Astrocyte of the spinal cord (primary cell): ENCODE results near the gene GIMAP6.

Source experiments
- DNase-seq: peaks from one replicate; pipeline ENCODE4 v3.0.0; 2011; ENCODE audit warnings: low read depth, low spot score
- H3K4me3 ChIP-seq: 2 replicates; pipeline ENCODE4 v1.5.1; 2011; ENCODE audit warnings: low read depth, mild to moderate bottlenecking, low read length, moderate library complexity
- CTCF ChIP-seq: IDR thresholded peaks from 2 replicates; pipeline ENCODE4 v1.5.1; 2012; ENCODE audit warnings: low read depth, mild to moderate bottlenecking, low read length, inconsistent platforms
- in situ Hi-C: cut with HindIII; loops from 2 replicates; pipeline ENCODE4 v1.10.0; 2017; ENCODE audit warnings: low sequenced_read_pairs

GIMAP6 gene

GRCh38 chr7:150656047-150656446 is 23.9 kb upstream of the GIMAP6 start:
- no peak overlapping the region for H3K4me3 ChIP-seq
- DNase-seq = no peak
- in situ Hi-C loops = no loop called here
- no peak for TF ChIP-seq CTCF

GRCh38 chr7:150654692-150655091 is 22.5 kb upstream of the GIMAP6 start:
- TF ChIP-seq CTCF = no peak
- DNase-seq = no peak
- in situ Hi-C loops = no loop called here
- H3K4me3 ChIP-seq = no peak overlapping the region

- no peak overlapping the region for H3K4me3 ChIP-seq
- in situ Hi-C loops = no loop called here
- no peak for DNase-seq
- TF ChIP-seq CTCF = no peak
Observed at GRCh38 chr7:150649080-150649385, 16.8 kb upstream of the GIMAP6 start.

- H3K4me3 ChIP-seq = no peak overlapping the region
- no peak for TF ChIP-seq CTCF
- in situ Hi-C loops = no loop called here
- DNase-seq = no peak
Observed at GRCh38 chr7:150648353-150649079, 16.3 kb upstream of the GIMAP6 start.

GRCh38 chr7:150645259-150646020 is 13.3 kb upstream of the GIMAP6 start:
- no peak for DNase-seq
- in situ Hi-C loops = no loop called here
- no peak for TF ChIP-seq CTCF
- no peak overlapping the region for H3K4me3 ChIP-seq

- no peak for TF ChIP-seq CTCF
- no peak for DNase-seq
- in situ Hi-C loops = no loop called here
- no peak overlapping the region for H3K4me3 ChIP-seq
Observed at GRCh38 chr7:150642926-150643325, 10.7 kb upstream of the GIMAP6 start.
